ENCODE data around the gene NAGLU.

DNA sequence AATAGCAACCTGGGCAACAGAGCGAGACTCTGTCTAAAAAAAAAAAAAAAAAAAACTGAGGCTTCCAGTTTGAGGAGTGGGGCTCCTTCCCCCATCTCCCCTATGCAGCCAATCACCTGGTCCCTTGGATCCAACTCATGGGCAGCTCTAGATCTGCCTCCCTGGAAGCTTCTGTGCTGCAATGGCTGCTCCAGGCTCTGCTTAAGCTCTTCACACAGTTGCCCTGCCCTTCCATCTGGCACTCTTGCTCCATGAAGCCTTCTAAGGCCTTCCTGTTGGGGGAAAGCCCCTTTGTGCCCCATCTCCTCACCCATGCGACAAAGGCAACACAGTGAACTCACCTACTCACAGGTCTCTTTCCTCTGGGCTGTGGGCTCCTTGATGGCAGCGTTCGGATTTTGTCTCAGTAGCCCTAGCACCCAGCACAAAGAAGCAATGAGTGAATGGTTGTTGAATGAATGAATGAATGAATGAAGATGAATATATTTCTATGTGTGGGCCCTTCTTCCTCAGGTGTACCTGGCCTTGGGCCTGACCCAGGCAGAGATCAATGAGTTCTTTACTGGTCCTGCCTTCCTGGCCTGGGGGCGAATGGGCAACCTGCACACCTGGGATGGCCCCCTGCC is 1.9 kb downstream of the NAGLU start:
- TF ChIP-seq POLR2A (IDR thresholded peaks at IDR 0.05; ENCODE audit: low read depth, low read length) (no peak), SPI1 (IDR thresholded peaks at IDR 0.05; ENCODE audit: low read depth, low read length) (no peak)
